NCI-H526 (cell line): Measurements from ENCODE around the gene NT5DC4.

Experiments used
- DNase-seq, 2 experiments: peaks; one replicate each; lab custom pipeline; 2025; lab: John Stamatoyannopoulos, UW

Gene NT5DC4

DNA sequence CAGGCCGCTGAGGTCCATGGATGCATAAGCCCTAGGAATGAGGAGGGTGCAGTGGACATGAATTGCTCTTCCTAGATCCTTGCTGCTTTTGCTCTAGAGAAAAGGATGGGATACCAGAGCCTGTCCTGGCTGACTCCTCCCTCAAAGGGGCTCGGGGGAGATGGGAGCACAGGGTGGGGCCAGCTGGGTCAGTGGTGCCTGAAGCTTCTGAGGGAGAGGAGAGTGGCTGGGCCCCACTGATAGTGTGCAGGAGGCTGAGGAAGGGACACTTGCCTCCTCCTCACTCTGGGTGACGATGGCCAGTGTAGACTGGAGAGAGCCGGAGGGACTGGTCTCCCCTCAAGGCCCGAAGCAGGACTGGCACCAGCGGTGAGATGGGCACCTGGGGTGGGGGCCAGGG, at the start of gene NT5DC4:
Gene NT5DC4, plus strand, starts transcription at position 236 of the 400 bp plus-strand sequence. Its CDS starts 60 bp downstream, at position 296.
- DNase-seq = no peak

DNA sequence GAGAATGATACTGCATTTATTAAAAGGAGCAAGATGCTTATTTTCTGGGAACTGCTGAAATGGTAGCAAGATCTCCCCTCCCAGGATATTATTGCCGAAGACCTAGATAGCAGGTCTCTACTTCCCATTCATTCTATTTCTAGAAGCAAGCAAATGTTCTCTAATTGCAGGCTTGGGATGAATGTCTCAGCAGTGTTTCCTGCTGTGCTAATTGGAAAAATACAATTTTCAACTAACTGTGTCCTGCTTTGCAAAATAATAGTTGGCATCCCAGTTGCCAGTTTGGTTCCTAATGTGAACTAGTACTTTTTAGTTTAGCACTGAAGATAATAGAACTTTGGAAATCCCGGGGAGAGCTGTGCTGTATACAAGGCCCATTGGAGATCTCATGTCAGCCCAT, 49.0 kb upstream of the NT5DC4 start:
- no peak for DNase-seq

DNA sequence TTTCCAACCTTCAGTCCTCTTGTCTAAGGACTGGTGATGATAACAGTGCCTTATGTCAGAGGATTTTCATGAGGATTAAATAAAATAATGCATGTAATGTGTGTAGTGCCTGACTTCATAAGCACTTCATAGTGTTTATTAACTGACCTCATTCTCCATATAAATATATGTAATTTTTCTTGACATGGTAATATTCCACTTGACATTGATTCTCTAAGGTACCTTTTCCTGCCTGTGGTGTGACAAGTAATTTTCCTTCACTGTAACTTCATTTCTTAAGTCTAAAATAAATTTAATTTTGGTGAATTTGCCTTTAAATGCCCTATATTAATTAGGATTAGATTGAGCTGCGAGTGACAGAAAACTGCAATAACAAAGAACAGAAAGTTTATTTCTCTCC, 47.8 kb upstream of the NT5DC4 start:
- no peak for DNase-seq

DNA sequence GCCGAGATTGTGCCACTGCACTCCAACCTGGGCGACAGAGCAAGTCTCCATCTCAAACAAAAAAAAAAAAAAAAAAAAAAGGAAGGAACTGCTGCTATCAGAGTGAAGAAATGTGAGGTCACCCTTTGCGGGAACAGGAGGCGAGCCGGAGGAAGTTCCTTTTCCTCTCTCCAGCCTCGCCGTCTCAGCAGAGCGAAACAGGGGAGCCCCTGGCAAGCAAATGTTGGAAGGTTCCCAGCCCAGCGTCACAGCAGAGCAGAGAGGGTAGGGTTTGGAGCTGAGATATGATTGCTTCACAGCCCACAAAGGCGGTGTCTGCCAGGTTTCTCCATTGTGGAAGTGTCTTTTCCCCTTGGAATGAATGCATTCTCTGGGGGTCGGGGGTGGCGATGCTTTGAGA, 46.6 kb upstream of the NT5DC4 start:
- no peak for DNase-seq

DNA sequence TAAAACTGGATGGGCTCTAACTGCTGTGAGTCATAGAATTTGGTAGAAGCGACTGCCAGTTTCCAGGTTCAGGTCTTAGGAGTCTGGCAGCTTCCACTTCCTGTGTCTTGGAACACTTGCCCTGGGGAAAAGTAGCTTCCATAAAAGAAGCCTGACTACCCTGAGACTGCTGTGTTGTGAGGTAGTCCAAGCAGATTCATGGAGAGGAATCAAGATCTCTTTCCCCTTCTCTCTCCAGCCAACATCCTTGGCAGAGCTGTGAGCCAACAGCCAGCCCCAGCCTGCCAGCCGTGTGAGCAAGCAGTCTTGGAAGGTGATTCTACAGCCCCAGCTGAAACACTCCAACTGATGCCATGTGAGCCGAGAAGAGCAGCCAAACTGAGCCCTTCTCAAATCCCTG, 41.3 kb upstream of the NT5DC4 start:
- no peak for DNase-seq

DNA sequence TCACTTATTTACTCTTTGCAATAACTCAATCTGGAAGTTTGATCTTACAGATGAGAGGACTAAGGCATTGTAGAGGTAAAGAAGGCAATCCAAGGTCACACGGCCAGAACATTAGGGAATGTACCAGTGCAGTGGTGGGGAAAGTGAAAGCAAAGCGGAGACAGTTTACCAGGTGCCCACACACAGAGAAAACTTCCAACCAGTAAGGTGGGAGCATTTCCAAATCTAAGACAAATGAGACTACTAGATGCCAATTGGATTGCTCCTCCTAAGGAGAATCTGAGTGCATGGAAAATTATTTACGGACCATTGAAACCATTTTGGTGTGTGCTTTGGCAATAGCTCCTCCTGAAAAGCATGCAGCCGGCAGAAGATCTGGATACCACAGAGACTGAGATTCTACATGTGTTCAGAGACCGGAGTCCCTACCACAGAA, 40.1 kb upstream of the NT5DC4 start:
- no peak for DNase-seq

DNA sequence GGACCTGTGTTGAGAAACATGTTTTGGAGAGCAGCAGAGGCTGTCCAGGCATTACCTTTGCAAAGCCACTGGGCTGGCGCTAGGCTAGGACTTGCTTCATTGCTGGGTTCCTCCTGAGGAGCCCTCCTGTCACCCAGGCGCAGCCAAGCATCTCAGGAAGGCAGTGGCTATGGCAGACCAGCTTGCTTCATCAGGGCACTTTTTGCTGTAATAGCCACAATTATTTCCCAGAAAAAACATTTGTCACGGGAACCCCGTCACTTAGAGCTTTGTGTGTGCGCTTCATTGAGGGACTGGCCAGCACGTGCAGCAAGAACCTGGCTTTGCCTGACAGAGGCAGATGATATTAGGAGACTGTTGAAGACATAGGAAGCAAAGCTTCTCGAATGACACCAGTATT, 38.7 kb upstream of the NT5DC4 start:
- DNase-seq = no peak

DNA sequence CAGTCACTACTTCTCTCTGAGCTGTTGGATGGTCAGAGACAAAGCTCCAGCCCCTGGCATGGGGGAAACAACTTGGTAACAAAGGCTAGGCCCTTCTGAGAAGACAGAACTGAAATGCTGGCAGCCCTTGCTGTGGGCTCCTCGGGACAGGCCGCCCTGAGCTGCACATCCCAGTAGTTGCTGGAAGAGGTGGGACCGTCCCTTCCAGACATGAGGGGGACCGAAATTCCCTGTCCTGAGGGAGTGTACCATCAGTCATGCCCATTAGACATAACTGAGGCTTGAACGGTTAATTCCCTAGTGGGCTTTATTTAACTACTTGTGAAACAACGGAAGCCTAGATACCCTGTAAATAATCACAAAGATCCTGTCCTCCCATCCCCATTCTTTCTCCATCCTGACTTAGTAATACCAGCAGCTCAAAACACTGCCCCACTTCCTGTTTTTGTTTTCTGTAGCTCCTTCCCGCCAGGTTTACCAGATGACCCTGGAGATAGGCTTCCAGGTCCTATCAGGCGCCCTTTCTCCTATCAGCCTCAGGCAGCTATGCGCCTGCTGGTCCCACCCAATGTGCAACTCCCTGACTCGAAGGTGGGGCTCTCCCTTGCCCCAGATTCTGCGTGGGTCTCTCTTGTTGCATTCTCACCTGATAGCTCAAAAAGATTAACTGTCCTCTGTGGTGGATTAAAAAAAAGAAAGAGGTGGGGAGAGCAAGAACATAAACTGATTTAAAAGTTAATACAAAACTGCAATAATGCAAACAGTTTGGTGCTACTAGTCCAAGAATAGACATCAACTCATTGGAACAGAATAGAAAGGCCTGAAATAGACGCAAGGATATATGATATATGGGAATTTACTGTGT, 37.0 kb upstream of the NT5DC4 start:
- no peak for DNase-seq

DNA sequence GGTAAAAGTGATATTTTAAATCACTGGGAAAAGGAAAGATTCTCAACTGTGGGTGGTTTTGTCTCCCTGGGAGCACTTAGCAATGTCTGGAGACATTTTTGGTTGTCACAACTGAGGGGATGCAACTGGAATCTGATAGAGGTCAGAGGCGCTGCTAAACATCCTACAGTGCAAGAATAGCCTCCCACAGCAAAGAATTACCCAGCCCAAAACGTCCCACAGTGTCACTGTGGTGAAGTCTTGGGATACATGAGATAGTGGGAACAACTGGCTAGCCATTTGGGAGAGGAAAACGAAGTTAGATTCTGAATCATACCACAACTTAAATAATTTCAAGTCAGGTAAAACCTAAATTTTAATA, 36.4 kb upstream of the NT5DC4 start:
- DNase-seq = no peak

DNA sequence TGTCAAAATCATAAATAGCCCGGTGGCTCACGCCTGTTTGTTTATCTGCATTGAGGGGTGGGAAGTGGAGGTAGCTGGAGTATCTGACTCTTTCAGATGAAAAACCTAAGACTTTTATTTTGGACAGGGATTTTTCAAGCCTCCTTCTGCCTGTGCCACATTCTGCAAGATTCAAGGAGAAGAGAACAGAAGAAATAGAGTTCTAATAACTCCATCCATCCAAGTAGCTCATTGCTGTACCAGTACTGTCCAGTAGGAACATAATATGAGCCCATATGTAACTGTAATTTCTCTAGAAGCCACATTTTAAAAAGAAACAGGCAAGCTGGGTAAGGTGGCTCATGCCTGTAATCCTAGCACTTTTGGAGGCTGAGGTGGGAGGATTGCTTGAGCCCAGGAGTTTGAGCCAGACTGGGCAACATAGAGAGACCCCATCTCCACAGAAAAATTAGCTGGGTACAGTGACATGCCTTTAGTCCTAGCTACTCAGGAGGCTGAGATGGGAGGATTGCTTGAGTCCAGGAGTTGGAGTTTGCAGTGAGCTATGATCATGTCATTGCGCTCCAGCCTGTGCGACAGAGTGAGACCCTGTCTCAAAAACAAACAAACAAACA, 35.4 kb upstream of the NT5DC4 start:
- no peak for DNase-seq

DNA sequence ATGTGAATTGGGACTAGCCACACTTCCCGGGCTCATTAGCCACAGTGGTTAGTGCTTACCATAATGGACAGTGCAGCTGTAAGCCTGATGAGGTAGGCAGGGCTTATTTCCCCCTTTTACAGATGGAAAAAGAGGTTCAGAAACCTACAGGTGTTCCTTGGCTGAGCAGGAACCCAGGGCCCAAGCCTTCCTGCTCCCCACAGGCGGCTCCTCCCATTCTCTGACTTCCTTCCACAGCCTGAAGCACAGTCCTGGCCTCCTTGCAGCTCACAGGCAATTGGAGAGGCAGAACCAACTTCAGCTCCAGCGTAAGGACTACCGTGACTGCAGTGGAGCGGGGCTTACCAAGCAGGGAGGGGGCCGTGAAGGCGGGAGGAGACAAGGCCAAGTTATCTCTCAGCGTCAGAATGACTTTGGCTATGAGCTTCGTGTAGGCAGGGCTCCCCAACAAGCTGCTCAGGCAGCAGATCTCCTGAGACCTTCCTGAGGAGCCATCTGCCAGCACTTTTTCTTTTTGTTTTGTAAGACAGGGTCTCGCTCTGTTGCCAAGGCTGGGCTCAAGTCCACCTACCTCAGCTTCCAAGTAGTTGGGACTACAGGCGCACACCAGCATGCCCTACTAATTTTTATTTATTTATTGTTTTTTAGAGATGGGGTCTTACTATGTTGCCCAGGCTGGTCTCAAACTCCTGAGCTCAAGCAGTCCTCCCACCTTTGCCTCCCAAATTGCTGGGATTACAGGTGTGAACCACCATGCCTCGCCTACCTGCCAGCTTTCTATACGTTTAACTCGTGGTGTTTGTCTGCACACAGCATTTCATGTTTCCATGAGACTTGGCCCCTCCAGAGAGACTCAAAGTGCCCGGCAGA, 34.2 kb upstream of the NT5DC4 start:
- DNase-seq = no peak

DNA sequence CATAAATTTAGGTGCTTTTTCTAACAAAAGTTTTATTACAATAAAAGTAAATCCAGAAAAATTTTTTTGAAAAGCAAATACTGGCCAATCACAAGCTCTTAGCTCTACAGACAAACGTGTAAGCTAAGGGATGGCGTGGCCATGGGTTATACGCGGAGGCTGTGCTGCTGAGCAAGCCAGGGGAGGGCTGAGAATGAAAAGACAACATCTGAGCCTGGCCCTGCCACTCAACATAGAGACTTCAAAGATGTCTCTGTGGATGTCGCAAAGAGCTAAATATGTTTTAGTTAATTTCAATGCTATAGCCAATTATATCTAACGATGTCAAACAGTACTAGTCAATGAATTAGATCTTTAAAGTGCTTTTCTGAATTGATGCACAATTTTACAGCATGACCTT, 33.3 kb upstream of the NT5DC4 start:
- no peak for DNase-seq

DNA sequence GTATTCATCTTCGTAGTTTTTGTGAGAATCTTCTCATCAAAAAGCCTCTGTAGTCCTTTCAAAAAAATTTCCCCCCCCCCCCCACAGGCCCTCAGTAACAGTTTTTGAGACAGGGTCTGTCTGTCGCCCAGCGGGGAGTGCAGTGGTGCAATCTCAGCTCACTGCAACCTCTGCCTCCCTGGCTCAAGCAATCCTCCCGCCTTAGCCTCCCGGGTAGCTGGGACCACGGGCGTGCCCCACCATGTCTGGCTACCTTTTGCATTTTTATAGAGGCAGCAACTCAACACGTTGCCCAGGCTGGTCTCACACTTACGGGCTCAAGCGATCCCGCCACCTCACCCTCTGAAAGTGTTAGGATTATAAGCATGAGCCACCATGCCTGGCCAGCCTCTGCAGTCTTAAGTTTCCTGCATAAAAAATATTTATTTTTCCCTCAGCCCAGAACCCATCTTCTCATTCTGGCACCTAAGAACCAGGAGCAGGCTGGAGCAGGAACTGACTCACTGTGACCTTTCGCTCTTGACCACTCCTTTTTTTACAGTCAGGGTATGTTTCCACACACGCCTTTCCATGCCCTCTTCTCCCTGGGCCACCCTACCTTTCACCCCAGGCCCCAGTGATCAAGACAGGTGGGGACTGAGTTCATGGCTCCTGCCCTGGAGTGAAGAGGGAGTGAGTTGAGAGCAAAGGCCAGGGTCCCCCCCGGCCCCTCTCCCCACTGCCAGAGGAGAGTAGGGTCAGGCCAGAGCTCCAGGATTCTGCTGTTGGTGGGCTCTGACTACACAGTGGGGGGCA, 32.5 kb upstream of the NT5DC4 start:
- no peak for DNase-seq

DNA sequence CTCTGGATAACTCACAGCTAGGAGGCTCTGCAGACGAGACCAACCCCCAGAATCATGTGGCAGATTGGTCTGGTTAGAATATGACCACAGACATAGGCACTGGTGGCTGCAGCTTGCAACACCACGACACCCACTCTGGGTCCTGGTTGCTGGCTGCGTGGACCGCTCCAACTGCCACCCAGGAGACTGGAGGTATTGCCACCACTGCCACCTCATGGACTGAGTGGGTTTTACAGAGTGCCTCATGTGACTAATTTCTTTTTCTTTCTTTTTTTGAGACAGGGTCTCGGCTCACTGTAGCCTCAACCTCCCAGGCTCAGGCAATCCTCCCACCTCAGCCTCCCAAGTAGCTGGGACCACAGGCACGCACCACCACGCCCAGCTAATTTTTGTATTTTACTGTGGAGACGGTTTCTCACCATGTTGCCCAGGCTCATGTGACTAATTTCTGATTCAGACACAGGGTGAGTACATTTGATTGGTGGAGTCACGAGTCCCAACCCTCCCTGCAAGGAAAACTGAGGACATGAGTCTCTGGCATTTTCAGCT, 29.9 kb upstream of the NT5DC4 start:
- DNase-seq = peak; percentile 6 to 48

DNA sequence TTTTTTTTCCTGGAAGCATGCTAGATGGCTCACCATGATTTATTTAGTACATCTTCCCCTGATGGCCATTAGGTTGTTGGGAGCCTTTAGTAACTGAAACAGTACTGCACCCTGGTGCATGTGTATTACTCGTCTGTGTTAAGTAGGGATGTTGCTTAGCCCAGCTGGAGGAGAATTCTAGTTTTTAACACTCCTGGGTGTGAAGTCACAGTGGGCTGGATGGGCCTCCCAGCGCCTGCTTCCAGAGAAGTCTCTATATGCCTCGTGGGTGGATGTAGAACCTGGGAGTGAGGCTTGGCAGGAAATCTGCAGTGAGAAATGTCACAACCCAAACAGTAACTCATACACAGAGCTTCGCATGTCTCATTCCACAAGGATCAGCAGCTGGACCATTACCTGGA, 28.9 kb upstream of the NT5DC4 start:
- DNase-seq = no peak

DNA sequence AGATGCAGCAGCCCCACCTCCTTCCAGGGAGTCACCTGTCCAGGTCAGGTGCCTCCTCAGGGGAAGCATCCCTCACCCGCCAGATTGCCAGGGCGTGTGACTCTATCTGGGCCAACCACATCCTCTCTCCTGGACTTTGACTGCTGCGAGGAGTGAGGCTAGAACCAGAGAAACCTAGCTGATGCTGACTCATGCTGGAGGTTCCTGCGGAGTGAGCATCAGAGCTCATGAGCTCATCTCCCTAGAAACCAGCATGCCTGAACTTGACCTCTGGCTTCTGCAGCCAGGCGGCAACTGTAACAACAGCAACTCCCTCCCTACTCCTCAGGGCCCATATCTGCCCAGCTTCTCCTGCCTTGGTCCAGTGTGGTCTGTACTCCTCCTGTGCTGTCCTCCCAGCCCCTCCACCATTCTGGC, 28.3 kb upstream of the NT5DC4 start:
- peak; percentile 55 to 67 for DNase-seq

DNA sequence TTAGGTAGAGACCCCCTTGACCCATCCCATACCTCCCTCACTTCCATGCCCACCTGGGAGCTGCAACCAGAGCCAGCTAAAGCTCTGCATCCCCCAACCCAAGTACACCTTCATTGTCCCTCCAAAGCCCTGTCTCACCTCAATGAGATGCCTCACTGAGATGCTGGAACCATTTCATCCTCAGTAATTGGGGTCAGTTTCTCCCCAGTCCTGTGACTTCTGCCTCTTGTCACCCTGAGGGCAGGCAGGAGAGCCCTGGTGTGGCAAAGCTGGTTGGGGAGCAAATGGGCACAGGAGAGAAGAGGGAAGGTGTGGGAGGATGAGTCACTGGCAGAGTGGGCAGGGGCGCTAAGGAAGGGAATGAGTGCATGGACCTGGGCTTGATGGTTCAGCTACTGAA, 27.9 kb upstream of the NT5DC4 start:
- DNase-seq = no peak

DNA sequence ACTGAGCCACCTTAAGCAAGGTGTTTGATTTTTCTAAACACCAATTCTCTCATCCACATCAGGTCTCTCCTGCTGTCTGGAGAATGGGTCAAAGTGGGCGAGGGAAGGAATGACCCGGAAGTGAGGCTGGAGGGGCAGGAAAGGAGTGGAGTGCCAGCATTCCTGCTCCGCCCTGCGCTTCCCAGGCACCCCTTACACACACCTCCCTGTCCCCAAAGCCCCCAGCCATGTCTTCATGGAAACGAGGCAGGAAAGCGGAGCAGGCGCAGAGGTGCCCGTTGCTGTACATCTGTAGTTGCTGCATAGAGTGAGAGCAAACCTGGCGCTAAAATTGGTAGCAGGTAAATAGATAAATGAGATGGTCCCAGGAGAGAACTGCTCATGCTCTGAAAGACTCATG, 27.2 kb upstream of the NT5DC4 start:
- no peak for DNase-seq

DNA sequence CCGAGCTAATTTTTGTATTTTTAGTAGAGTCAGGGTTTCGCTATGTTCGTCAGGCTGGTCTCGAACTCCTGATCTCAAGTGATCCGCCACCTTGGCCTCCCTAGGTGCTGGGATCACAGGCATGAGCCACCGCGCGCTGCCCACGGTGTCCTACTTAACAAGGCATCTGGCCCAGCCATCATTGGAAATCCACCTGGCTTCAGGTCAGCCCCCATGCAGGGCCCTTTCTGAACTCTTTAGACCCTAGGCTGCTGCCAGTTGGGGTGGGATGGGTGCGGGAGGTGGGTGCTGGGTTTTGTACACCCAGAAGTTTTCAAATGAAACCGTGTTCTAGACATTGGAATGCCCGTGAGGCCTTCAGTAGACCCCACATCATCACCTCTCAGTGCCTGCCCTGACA, 26.6 kb upstream of the NT5DC4 start:
- no peak for DNase-seq

DNA sequence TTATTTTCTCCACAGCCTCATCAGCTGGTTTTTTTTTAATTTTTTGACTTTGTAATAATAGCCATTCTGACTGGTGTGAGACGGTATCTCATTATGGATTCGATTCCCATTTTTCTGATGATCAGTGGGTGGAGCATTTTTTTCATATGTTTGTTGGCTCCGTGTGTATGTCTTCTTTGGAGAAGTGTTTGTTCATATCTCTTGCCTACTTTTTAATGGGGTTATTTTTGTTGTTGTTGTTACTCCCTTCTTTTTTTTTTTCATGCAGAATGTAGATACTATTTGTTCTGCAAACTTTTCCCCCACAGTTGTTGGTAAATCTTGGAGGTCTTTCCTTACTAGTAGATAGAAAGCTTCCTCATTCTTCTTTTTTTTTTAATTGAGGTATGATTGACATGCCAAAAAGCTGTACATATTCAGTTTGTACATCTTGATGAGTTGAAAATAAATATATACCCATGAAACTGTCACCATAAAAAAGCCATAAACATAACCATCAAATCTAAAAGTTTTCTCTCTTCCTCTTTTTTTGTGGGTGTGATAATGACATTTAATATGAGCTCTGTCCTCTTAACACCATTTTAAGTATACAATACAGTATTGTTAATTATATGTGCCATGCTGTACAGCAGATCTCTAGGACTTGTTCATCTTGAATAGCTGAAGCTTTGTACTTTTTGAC, 21.8 kb upstream of the NT5DC4 start:
- no peak for DNase-seq
